Stimulated activated CD8-positive, alpha-beta memory T cell treated with anti-CD3 and anti-CD28 coated beads, Interleukin-15, amount 100 ng/mL, for 1 hour (primary cell): ENCODE data around the gene CA5A.
"Not testable (repeated sequence)": the region's sequence is repeated elsewhere in the genome, so short reads cannot be mapped to it uniquely, and the experiment has no call there.

Experiments used
- DNase-seq: peaks from one replicate; pipeline ENCODE4 v3.0.0-alpha.2; 2020; ENCODE audit warnings: low read depth

Gene CA5A

DNA sequence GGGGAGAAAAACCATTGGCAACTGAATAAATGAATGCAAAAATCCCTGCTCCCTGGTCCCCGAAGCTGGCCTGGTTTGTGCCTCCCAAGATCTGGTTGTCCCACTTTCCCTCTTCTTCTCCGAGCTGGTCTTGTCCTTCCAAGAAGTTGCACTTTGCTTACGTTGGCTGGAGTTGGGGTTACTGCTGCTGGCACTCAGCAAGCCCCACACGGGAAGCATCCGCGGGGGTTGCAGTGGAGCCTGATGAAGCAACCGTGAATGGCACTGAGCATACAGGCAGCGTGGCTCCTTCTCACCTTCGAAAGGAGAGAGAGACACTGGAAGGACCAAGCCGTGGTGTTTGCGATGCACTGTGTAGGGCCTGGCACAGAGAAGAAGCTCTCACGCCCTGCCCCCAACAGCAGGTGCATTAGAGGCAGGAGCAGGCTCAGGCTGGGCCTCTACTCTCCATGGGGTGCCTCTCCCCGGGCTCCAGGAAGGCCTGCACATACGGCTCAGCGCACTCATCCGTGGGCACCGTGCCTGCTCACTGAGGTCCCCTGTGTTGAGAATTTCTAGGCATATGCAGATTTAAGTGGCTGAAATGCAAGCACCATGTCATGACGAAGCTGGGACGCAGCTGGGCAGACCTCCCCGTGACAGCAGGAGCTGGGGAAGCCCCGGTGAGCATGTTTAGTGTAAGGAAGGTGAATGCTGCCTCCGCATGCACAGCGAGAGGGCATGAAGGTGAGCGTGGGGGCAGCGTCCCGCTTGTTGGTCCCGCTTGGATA is 12.1 kb downstream of the CA5A start:
- no peak for DNase-seq

DNA sequence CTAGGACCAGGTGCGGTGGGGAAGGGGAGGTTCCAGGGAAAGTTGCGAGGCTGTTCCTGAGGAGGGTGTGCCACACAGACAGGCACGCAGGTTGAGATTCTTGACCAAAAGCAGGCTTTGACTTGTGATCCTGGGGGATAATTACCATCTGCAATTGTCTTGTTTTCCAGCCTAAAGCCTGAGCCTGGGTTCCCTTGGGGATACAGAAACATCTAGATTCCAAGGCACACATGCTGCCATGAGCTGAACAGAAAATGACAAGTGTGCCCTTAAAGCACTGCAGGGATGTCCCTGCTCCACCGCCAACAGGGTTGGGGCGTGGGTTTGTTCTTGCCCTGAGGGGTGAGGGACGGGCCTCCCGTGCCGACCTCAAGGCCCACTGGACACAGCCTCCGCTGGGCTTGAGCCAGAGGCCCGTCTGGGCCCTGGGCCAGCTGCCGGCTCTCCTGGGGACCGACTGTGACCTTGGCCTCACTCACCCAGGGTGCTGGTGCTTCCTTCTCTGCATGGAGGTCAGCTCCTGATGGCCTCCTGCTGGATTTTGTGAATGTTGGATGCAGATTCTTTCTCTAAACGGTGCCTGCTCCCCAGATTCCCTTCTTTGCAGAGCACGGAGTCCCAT is 14.0 kb downstream of the CA5A start:
- no peak for DNase-seq

DNA sequence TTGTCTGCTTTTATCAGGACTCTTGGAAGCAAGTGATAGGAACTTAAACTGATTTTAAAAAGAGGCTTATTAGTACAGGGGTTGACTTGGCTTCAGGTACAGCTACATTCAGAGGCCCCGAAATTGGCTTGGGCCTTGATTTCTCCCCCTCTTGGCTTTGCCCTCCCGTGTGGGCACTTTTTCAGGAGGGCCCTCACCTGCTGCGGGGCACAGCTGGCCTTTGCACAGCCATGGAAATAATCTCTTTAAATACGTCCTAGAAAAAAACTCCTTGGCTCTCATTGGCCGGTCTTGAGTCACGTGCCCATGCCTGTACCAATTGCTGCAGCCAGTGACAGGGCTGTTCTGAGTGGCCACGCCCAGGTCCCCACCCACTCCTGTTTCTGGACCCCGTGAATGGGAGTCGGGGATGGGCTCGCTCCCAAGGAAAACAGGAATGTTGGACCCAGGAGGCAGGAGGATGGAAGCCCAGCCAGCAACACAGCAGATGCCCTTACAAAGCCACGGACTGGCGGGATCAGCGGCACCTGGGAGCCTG is 15.0 kb downstream of the CA5A start:
- DNase-seq = no peak

DNA sequence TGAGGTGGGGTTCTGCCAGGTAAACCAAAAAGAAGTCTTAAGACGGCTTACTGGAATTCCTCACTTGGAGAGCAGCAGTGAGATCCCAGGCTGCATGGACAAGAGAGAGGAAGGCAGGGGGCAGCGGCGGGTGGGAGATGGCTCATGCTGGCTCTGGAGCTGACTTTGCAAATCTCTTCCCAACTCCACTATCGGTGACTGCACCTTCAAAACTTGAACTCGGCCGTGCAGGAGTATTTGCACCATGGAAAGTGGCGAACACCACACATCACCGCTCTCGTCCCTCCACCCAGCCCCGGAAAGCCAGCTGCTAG is 16.7 kb downstream of the CA5A start:
- no peak for DNase-seq

DNA sequence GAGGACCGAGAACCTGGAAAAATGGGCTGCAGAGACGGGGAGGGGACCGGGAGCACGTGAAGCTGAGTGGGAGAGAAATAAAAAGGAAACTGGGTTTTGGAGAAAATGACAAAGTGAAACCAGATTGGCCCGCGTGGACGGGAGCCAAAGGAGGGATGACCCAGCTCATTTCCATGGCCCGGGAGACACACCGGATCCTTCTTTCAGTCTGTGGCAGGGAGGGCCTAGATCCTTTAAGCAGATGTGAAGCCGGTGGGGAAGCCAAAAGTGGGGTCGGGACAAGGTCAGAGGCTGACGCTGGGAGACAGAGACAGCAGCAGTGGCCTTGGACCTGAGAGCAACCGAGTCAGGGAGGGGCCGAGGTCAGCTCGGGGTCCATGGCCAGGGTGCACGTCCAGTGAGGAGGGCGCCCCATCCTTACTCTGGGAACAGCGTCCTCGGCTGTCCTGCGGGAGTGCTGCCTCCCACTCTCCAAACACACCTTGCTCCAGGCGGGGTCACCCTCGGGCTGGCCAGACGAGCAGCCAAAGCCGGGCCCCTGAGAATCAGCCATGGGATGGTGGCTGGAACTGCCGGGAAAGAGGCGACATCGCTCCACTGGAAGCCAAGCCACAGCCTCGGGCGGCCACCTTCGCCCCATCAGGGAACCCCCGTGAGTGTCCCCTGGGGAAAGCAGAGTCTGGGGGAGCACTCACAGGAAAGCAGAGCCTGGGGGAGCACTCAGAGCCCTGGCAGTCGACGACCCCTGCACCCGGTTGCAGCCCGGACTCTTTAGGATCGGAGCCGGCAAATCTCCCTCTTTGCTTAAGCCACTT is 17.3 kb downstream of the CA5A start:
- no peak for DNase-seq

DNA sequence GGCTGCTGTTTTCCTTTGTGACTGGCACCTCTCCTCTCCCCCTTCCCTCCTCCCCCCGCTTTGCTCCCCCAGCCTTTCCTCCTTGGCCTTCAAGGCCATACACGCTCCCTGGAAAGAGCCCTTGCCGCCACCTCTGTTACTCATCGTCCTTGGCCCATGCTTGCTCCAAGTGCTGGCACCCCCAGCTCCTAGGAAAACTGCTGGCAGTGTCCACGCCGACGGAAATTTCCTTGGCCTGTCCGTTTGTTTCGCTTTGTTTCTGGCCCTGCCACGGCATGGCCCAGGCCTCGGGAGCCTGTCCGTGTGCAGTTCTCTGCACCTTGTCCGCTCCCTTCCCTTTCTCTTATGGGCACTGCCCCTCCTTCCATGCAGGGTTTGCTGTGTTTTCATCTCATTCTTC is 18.0 kb downstream of the CA5A start:
- DNase-seq = no peak

DNA sequence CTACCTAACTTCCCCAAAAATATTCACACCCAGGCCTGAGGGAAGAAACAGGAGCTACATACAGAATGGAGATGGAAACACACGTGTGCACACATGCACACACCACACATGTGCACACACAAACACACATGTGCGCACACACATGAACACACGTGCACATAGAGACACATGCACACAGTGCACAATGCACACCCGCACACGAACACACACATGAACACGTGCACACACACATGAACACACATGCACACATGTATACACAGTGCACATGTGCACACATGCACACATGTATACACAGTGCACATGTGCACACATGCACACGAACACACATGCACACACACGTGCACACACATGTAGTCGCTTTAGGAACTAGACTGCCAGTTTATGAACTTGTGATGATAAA is 18.8 kb downstream of the CA5A start:
- no peak for DNase-seq

DNA sequence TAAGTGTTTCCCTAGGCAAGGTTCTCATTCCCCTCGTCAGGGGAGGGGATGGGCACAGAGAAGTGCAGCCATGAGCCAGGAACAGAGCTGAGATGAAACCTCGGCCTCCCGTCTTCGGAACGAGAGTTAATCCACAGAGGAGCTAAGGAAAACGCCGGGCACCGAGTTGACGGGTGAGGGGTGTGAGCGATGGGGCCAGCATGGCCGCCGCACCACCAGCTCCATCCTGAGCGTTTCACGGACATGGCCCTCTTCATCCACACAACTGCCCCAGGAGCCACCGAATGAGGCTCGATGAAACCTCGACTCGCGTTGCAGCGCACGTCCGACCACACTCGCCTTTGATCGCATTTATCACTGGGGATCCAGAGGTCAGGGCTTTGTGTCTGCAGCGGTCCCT is 21.5 kb downstream of the CA5A start:
- no peak for DNase-seq

DNA sequence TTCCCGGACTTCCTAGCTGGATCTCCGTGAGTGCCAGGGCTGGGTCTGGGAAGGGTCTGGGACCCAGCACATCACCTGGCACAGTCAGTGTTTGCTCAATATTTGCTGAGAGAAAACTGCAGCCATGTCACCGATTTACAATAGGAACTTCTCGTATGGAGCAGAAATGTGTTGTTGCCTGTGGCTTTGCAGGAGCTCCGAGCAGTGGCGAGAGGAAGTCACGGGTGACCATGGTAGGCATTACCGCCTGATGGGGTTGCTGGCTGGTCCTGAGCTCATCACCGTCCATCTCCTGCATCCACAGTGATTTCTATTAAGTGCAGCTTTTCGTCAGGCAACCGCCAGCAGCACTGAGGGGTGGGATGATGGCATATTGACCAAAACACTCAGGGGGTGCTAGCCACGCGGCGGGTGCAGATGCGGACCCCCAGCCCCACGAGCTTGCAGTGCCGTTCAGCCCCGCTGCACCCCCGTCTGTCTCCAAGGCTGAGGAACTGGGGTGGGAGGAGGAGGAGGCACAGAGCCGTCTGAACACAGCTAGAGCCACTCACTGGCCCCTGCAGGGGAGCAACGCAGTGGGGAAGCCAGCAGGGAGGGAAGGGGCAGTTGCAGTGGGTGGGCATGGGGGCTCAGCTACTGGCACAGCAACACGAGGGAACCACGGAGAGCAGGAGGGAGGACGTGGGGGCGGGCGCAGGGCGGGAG is 22.2 kb downstream of the CA5A start:
- not testable (repeated sequence) for DNase-seq

DNA sequence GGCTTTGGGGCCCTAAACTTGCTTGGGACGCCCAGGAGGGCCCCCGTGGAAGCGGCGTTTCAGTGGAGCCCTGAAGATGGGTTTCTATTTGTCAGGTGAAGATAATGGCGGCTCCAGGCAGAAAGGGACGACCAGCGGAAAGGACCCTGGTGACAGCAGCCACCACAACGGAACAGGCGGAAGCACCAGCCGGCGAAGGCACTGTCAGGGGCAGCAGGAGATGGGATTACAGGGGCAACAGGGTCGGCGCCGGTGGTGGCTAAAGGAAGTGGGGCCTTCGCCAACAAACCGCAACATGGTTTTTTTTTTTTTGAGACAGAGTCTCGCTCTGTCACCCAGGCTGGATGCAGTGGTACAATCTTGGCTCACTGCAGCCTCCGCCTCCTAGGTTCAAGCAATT is 23.6 kb downstream of the CA5A start:
- not testable (repeated sequence) for DNase-seq

DNA sequence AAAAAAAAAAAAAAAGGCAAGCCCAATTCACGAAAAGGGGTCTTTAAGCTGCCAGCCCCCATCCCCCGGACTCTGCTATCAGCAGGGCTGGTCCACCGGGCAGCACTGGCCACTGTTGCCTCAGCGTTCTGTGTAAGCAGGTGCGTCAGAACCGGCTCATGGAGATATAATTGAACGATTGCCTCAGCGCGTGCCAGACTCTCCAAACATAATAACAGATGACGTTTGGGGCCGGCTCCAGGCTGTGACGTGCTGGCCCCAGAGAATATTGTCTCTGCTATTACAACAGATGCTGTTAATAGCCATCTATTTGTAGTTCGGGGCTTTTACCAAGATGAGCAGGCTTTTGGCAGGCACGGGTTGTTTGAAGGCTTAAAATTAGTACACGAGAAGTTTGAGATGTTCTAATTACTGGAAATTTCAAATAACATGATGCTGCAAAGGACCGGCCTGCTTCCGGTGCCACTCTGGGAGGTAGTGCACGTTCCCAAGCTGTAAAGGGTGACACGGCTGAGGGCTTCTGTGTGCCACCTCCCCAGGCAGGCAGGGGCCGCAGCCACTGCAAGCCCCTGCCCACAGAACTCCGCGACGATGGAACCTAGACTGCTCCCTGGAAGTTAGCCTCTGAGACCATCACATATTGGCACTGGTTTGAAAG is 25.1 kb downstream of the CA5A start:
- DNase-seq = not testable (repeated sequence)

DNA sequence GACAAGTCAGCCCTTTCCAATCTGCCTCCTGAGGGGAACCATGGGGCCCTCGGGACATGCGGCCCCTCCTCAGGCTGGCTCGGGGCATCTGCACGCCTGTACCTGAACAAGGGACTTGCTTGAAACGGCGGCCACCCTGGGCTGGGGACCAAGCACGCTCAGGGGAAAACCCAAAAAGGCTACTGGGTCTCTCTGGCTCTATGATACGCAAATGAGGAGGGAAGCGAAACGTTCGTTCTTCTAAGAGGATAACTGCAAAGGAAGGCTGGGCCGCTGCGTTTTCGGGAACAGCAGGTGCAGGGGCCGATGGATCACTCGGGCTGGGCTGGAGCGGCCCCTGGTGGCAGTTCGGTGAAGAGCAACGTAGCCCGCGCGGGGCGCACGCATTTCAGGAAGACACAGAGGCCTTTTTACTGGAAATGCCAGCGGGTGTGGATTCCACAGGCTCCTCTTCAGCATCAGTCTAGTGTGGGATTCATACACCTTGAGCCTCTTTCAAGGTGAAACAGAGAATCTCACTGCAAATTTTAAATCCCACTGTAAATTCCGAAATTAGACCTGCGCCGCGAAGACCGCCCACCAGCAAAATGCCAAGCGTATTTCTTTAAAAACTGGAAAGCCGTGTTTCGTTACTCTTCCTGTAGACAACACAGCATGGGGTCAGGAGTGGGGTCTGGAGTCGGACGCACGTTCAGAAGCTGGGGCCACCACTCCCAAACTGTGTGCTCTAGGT is 27.0 kb downstream of the CA5A start:
- peak; percentile 72 for DNase-seq

DNA sequence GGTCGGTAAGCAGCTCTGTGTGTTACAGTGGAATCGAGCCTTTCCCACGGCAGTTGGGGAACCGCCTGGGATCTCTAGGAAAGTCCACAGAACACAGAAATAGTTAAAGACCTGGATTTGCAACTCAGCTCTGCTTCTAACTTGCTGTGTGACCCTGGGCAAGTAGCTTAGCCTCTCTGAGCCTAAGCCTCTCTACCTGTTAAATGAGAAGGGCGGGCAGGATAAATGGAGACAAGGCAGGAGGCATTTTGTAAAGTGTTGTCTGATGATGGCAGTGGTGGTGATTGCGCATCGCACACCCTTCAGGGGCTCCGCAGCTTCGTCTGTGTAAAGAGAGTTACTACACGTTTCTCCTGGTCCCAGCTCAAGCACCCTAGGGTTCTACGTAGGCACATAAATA is 28.2 kb downstream of the CA5A start:
- DNase-seq = not testable (repeated sequence)

DNA sequence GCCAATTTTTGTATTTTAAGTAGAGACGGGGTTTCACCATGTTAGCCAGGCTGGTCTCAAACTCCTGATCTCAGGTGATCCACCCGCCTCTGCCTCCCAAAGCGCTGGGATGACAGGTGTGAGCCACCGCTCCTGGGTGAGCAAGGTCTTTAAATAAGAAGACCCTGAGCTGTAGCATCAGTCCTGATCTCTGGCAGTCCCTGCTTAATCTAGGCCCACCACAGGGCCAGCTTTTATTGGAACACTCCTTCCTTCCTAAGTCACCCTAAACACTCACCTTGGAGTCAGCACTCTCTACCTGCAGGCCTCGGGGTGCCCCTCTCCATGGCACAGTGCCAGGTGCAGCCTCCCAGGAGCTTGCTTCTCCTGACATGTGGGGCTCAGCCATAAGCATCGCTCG is 30.8 kb downstream of the CA5A start:
- not testable (repeated sequence) for DNase-seq

DNA sequence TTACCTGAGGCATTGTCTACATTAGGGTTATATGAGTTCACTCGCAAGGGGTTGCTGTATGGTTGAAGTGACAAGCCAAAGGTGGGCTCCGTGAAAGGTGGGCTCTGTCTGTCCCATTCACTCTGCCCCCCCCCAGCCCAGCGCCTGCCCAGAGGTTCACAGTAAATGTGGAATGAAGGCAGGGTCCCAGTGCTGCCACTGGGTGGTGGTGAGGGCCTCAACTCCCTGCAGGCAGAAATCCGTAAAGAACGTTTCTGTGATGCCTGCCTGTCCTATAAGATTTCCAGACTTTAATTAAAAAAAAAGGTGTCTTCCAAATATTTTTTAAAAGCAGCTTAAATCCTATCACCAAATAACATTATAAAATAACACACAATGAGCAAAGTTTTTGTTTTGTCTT is 31.4 kb downstream of the CA5A start:
- not testable (repeated sequence) for DNase-seq

DNA sequence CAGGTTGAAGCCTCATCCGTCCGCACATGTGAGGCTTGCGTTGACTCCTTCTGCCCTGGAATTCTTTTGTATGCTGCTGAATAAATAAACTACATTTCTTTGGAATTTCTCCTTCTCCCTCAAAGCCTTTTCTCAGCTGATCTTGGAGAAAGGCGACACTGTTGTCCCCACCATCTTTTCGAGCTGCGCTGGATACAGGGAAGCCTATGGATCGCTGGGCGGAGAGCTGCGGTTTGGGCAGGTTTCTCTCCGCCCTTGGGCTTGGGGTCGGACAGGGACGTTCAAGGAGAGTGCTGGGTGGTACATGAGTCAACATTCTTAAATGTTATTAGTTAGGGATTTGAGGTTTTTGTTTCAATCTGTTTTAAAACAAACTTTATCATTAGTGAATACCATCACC is 35.8 kb downstream of the CA5A start:
- not testable (repeated sequence) for DNase-seq

DNA sequence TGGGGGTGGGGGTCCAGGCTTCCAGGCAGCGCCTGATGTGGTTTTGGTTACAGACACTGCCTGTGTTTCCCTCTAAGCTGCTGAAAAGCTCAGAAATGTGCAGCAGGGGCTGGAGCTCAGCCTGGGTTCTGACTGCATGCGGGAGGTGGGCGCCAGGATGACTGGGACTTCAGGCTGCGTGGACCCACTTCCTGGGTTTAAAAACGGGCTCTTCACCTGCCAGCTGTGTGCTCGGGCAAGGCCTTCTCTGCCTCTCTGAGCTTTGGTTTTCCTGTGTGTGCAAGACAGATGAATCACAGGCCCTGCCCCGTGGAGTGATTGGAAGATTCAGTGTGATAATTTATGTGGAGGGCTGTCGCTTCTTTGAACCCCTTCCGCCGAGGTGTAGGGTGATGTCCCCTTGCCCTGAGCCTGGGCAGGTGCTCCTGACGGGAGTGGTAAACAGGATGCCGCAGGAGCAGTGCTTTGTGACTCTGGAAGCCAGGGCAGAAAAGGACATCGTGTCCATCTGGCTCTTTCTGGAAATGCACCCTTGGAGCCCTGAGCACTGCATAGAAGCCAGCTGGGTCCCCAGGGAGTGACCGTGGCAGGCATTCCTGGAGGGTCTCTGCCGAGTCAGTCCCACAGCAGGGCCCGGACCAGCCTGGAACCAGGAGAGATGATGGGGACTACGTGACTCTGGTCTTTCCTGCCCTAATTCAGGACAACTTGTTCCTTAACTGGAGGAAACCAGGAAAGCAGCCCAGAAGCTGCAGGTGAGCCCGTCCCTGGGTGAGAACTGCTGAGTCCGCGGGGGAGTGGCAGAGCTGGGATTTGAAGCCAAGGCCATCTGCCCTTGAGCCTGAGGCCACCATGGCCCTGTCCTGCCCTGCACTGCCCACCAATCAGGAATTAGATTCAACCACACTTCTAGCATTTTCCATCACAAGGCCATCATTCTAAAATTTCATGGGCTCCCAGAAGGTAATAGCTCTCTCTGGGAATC is 38.5 kb downstream of the CA5A start:
- DNase-seq = peak; percentile 24

DNA sequence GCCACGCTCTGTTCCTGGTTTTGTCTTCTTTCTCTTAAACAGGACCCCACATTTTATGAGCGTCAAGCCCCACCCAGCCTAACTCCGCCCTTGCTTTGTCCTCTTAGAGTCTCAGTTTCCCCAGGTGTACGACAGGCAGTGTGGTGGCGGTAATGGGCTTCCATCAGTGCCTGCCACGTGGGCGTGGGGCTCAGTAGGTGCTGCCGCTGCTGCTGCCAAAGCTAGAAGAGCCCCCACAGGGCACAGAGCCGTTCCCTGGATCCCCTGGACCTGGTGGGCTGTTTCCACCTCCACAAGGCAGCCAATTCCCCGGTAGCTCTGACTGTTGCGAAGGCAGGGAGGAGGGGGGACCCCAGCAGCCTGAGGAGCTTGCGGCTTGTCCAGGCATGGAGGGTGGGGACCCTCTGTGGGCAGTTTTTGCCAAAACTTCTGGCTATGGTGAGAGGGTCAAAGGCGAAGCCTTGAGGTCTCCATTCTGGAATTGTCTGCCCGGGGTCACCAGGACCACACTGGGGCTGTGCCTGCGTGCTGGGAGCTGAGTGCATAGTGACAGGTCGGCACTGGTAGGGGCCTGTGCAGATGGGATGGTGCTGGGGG is 39.3 kb downstream of the CA5A start:
- not testable (repeated sequence) for DNase-seq

DNA sequence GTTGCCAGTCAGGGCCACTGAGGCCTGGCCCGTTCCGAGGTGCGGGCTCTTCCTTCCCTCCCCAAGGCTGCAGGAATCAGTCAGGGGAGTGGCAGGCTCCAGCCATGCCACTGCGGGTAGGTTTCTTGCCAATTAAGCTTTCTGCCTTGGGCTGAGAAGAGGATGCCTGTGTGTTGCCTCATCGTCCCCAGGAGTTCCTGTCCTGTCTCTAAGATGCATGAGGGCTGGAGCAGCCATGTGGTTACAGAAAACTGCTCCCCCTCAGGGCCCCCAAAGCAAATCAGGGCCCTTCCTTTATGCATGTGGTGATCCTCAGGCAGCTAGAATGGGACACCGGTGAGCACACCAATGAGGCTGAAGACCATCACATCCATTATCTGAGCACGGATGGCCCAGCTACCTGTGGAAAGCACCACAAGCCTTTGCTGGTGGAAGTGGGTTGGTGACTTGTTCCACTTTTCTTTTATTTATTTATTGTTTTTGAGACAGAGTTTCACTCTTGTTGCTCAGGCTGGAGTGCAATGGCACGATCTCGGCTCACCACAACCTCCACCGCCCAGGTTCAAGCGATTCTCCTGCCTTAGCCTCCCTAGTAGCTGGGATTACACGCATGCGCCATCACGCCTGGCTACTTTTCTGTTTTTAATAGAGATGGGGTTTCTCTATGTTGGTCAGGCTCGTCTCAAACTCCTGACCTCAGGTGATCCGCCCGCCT is 40.0 kb downstream of the CA5A start:
- DNase-seq = not testable (repeated sequence)
